ENCODE measurements around the gene MAEA.

Gene MAEA

GRCh38 chr4:1321486-1321885 is 31.8 kb downstream of the MAEA start:
- Histone ChIP-seq H3F3A (ENCODE audit: control insufficient read depth, insufficient read depth) (no peaks in the 10 kb centered on the region), H3K27me3 (ENCODE audit: control insufficient read depth, low read length) (no peaks in the 10 kb centered on the region), H3K4me3 (ENCODE audit: low read length) (no peak overlapping the region), H4K20me1 (ENCODE audit: control insufficient read depth, insufficient read depth, low read depth, low read length) (no peaks in the 10 kb centered on the region), H3K27ac (ENCODE audit: low read depth, low read length) (no peak overlapping the region), H3K79me2 (ENCODE audit: control insufficient read depth, low read length) (no peaks in the 10 kb centered on the region), H3K4me1 (ENCODE audit: control insufficient read depth, low read length) (no peaks in the 10 kb centered on the region), H3K9me2 (replicated peaks; ENCODE audit: control insufficient read depth, low read length) (no peaks in the 10 kb centered on the region), H3K9me3 (ENCODE audit: control insufficient read depth, insufficient read depth, low read length) (no peaks in the 10 kb centered on the region), H3K4me2 (ENCODE audit: low read length) (no peak overlapping the region), H3K36me3 (ENCODE audit: control insufficient read depth, low read length) (peaks cover 64% of the 10 kb centered on the region)
- TF ChIP-seq CTCF (IDR thresholded peaks at IDR 0.05; ENCODE audit: low read depth, low read length, poor library complexity, severe bottlenecking), result no peak
- TF ChIP-seq EZH2phosphoT487 (IDR thresholded peaks at IDR 0.05; ENCODE audit: borderline replicate concordance, low read length), result no peak

- Histone ChIP-seq H3K79me2 (ENCODE audit: control insufficient read depth, low read length) (no peaks in the 10 kb centered on the region), H3K27me3 (ENCODE audit: control insufficient read depth, low read length) (no peaks in the 10 kb centered on the region), H3K4me2 (ENCODE audit: low read length) (no peak overlapping the region), H3K4me1 (ENCODE audit: control insufficient read depth, low read length) (no peaks in the 10 kb centered on the region), H3K4me3 (ENCODE audit: low read length) (no peak overlapping the region), H3K27ac (ENCODE audit: low read depth, low read length) (no peak overlapping the region), H3F3A (ENCODE audit: control insufficient read depth, insufficient read depth) (no peaks in the 10 kb centered on the region), H3K9me3 (ENCODE audit: control insufficient read depth, insufficient read depth, low read length) (no peaks in the 10 kb centered on the region), H4K20me1 (ENCODE audit: control insufficient read depth, insufficient read depth, low read depth, low read length) (no peaks in the 10 kb centered on the region), H3K36me3 (ENCODE audit: control insufficient read depth, low read length) (peaks cover 63% of the 10 kb centered on the region), H3K9me2 (replicated peaks; ENCODE audit: control insufficient read depth, low read length) (no peaks in the 10 kb centered on the region)
- TF ChIP-seq EZH2phosphoT487 (IDR thresholded peaks at IDR 0.05; ENCODE audit: borderline replicate concordance, low read length), result no peak
- TF ChIP-seq CTCF (IDR thresholded peaks at IDR 0.05; ENCODE audit: low read depth, low read length, poor library complexity, severe bottlenecking), result no peak
Observed at GRCh38 chr4:1321946-1322650, 32.4 kb downstream of the MAEA start.

- no peaks in the 10 kb centered on the region for H3F3A ChIP-seq (ENCODE audit: control insufficient read depth, insufficient read depth)
- H3K9me3 ChIP-seq (ENCODE audit: control insufficient read depth, insufficient read depth, low read length), result no peaks in the 10 kb centered on the region
- H3K4me2 ChIP-seq (ENCODE audit: low read length), result no peak overlapping the region
- no peak overlapping the region for H3K27ac ChIP-seq (ENCODE audit: low read depth, low read length)
- peaks cover 63% of the 10 kb centered on the region for H3K36me3 ChIP-seq (ENCODE audit: control insufficient read depth, low read length)
- no peaks in the 10 kb centered on the region for H3K4me1 ChIP-seq (ENCODE audit: control insufficient read depth, low read length)
- no peak overlapping the region for H3K4me3 ChIP-seq (ENCODE audit: low read length)
- TF ChIP-seq CTCF (IDR thresholded peaks at IDR 0.05; ENCODE audit: low read depth, low read length, poor library complexity, severe bottlenecking) (no peak), EZH2phosphoT487 (IDR thresholded peaks at IDR 0.05; ENCODE audit: borderline replicate concordance, low read length) (no peak)
- no peaks in the 10 kb centered on the region for H3K9me2 ChIP-seq (replicated peaks; ENCODE audit: control insufficient read depth, low read length)
- H3K79me2 ChIP-seq (ENCODE audit: control insufficient read depth, low read length), result no peaks in the 10 kb centered on the region
- no peaks in the 10 kb centered on the region for H3K27me3 ChIP-seq (ENCODE audit: control insufficient read depth, low read length)
- H4K20me1 ChIP-seq (ENCODE audit: control insufficient read depth, insufficient read depth, low read depth, low read length), result no peaks in the 10 kb centered on the region
Observed at GRCh38 chr4:1323280-1323634, 33.6 kb downstream of the MAEA start.

Measured in DOHH2 (cell line).